ENCODE measurements around the gene CCDC197.

GRCh38 chr14:93978735-93979134 lies 18.4 kb upstream of the CCDC197 start:
- TF ChIP-seq CTCF (IDR thresholded peaks at IDR 0.05) (no peak), POLR2A (IDR thresholded peaks at IDR 0.05) (no peak), POLR2AphosphoS5 (IDR thresholded peaks at IDR 0.05) (no peak)

All from prostate gland (tissue), 2 donors.